HUES48 (cell line): Measurements from ENCODE around the gene TAS2R16.
"Not testable (repeated sequence)": the region's sequence is repeated elsewhere in the genome, so short reads cannot be mapped to it uniquely, and the experiment has no call there.

ENCODE experiments used
- H3K27ac ChIP-seq: one replicate; pipeline ENCODE4 v1.7.0; 2013; ENCODE audit warnings: low read depth, low read length, inconsistent platforms
- H3K27me3 ChIP-seq: 2 replicates; pipeline ENCODE4 v1.6.1; 2013; ENCODE audit warnings: mild to moderate bottlenecking, low read length; ENCODE audit not compliant: control insufficient read depth, insufficient read depth
- H3K36me3 ChIP-seq: 2 replicates; pipeline ENCODE4 v1.6.1; 2013; ENCODE audit warnings: low read length; ENCODE audit not compliant: control insufficient read depth, insufficient read depth
- H3K4me1 ChIP-seq: 2 replicates; pipeline ENCODE4 v1.6.1; 2013; ENCODE audit warnings: mild to moderate bottlenecking, low read length; ENCODE audit not compliant: control insufficient read depth, insufficient read depth
- H3K4me3 ChIP-seq: 2 replicates; pipeline ENCODE4 v1.5.1; 2013; ENCODE audit warnings: mild to moderate bottlenecking, low read depth, low read length
- H3K9ac ChIP-seq: 2 replicates; pipeline ENCODE4 v1.6.1; 2013; ENCODE audit warnings: mild to moderate bottlenecking, low read depth, low read length, moderate library complexity
- H3K9me3 ChIP-seq: 2 replicates; pipeline ENCODE4 v1.6.1; 2013; ENCODE audit warnings: low read length; ENCODE audit not compliant: control insufficient read depth, insufficient read depth

TAS2R16 gene

GRCh38 chr7:122974229-122974628 is 21.3 kb downstream of the TAS2R16 start:
- no peaks in the 10 kb centered on the region for H3K9me3 ChIP-seq
- peaks cover 4% of the 10 kb centered on the region; the same call in 1 of the 2 replicates for H3K4me1 ChIP-seq
- H3K36me3 ChIP-seq, result no peaks in the 10 kb centered on the region
- no peak overlapping the region for H3K27ac ChIP-seq
- H3K4me3 ChIP-seq, result no peak overlapping the region
- H3K9ac ChIP-seq, result no peak overlapping the region
- H3K27me3 ChIP-seq, result no peaks in the 10 kb centered on the region

GRCh38 chr7:122972056-122972455 is 23.4 kb downstream of the TAS2R16 start:
- Histone ChIP-seq H3K27me3 (no peaks in the 10 kb centered on the region), H3K27ac (no peak overlapping the region), H3K9ac (no peak overlapping the region)

GRCh38 chr7:122970740-122971725 is 24.5 kb downstream of the TAS2R16 start:
- Histone ChIP-seq H3K36me3 (no peaks in the 10 kb centered on the region), H3K27me3 (no peaks in the 10 kb centered on the region), H3K9me3 (no peaks in the 10 kb centered on the region), H3K9ac (no peak overlapping the region), H3K4me3 (no peak overlapping the region), H3K27ac (no peak overlapping the region), H3K4me1 (peaks cover 4% of the 10 kb centered on the region)

More at GRCh38 chr7:122972056-122972455, 23.4 kb downstream of the TAS2R16 start:
- H3K4me1 ChIP-seq, result peaks cover 4% of the 10 kb centered on the region; the same call in 1 of the 2 replicates
- H3K36me3 ChIP-seq, result no peaks in the 10 kb centered on the region
- no peaks in the 10 kb centered on the region for H3K9me3 ChIP-seq
- H3K4me3 ChIP-seq, result no peak overlapping the region

- Histone ChIP-seq H3K27me3 (no peaks in the 10 kb centered on the region), H3K27ac (no peak overlapping the region), H3K4me3 (no peak overlapping the region), H3K9me3 (no peaks in the 10 kb centered on the region), H3K36me3 (no peaks in the 10 kb centered on the region), H3K4me1 (peaks cover 4% of the 10 kb centered on the region), H3K9ac (no peak overlapping the region)
Measured at GRCh38 chr7:122968389-122968788, 27.1 kb downstream of the TAS2R16 start.

- Histone ChIP-seq H3K9ac (no peak overlapping the region), H3K4me1 (no peaks in the 10 kb centered on the region; the same call in 1 of the 2 replicates), H3K27me3 (no peaks in the 10 kb centered on the region)
Measured at GRCh38 chr7:122965306-122965705, 30.2 kb downstream of the TAS2R16 start.

GRCh38 chr7:122953678-122954077 is 41.8 kb downstream of the TAS2R16 start:
- H3K27me3 ChIP-seq, H3K9me3 ChIP-seq, H3K4me1 ChIP-seq, H3K9ac ChIP-seq, H3K27ac ChIP-seq, H3K4me3 ChIP-seq, H3K36me3 ChIP-seq: not testable (repeated sequence)

More at GRCh38 chr7:122965306-122965705, 30.2 kb downstream of the TAS2R16 start:
- Histone ChIP-seq H3K36me3 (no peaks in the 10 kb centered on the region), H3K27ac (no peak overlapping the region), H3K4me3 (no peak overlapping the region), H3K9me3 (no peaks in the 10 kb centered on the region)

GRCh38 chr7:122951006-122951405 is 44.5 kb downstream of the TAS2R16 start:
- Histone ChIP-seq H3K9ac (no peak overlapping the region), H3K36me3 (no peaks in the 10 kb centered on the region)

GRCh38 chr7:122949186-122949585 is 46.3 kb downstream of the TAS2R16 start:
- peaks cover 4% of the 10 kb centered on the region; the same call in 1 of the 2 replicates for H3K4me1 ChIP-seq
- no peak overlapping the region for H3K4me3 ChIP-seq
- no peaks in the 10 kb centered on the region for H3K36me3 ChIP-seq
- no peaks in the 10 kb centered on the region for H3K9me3 ChIP-seq
- no peak overlapping the region for H3K27ac ChIP-seq
- H3K27me3 ChIP-seq, result no peaks in the 10 kb centered on the region
- no peak overlapping the region for H3K9ac ChIP-seq

More at GRCh38 chr7:122951006-122951405, 44.5 kb downstream of the TAS2R16 start:
- Histone ChIP-seq H3K27ac (no peak overlapping the region), H3K27me3 (no peaks in the 10 kb centered on the region), H3K4me1 (peaks cover 1% of the 10 kb centered on the region; the same call in 1 of the 2 replicates), H3K9me3 (no peaks in the 10 kb centered on the region), H3K4me3 (no peak overlapping the region)
